ENCODE data around the gene ADGRD2. TPM values are rescaled to one million over a fixed set of nuclear protein-coding genes. Genes with fewer than 3 reads are reported as not detected.

ADGRD2 gene
- total and polyA plus RNA-seq, 2 of the 13 experiments (the other 11 are each of a cell fraction or from before 2014, with no cell fraction given) = not detected

- TF ChIP-seq EP300 (IDR thresholded peaks at IDR 0.05; ENCODE audit: low read depth in 2 of 2, low read length in 2 of 2) (peak; percentile 58 to 70; a peak in 1 of 4 replicates), EP300 (CRISPR knock-in tag; IDR thresholded peaks at IDR 0.05; ENCODE audit: borderline replicate concordance) (no peak), AGO2 (optimal IDR thresholded peaks at IDR 0.05; ENCODE audit: low read depth, low read length) (no peak), XBP1 (CRISPR knock-in tag; IDR thresholded peaks at IDR 0.05) (peak; percentile 87; the same call in 1 of the 2 replicates), GMEB1 (CRISPR knock-in tag; IDR thresholded peaks at IDR 0.05; ENCODE audit: borderline replicate concordance) (no peak), ZNF44 (CRISPR knock-in tag; IDR thresholded peaks at IDR 0.05) (no peak), HIVEP1 (CRISPR knock-in tag; IDR thresholded peaks at IDR 0.05) (no peak), CCAR2 (optimal IDR thresholded peaks at IDR 0.05; ENCODE audit: low read depth, low read length) (no peak), ZKSCAN5 (CRISPR knock-in tag; IDR thresholded peaks at IDR 0.05) (no peak), ZNF562 (CRISPR knock-in tag; IDR thresholded peaks at IDR 0.05; ENCODE audit: borderline replicate concordance) (no peak), ZNF292 (CRISPR knock-in tag; IDR thresholded peaks at IDR 0.05; ENCODE audit: borderline replicate concordance, low read depth) (no peak), HOXA5 (CRISPR knock-in tag; IDR thresholded peaks at IDR 0.05) (peak; percentile 54; the same call in 1 of the 2 replicates), RXRA (CRISPR knock-in tag; IDR thresholded peaks at IDR 0.05) (peak; percentile 95), ZNF713 (CRISPR knock-in tag; IDR thresholded peaks at IDR 0.05) (no peak), HOXA3 (CRISPR knock-in tag; IDR thresholded peaks at IDR 0.05) (peak; percentile 77), STAG1 (CRISPR knock-in tag; IDR thresholded peaks at IDR 0.05) (no peak), MATR3 (CRISPR knock-in tag; IDR thresholded peaks at IDR 0.05) (no peak), HDAC6 (IDR thresholded peaks at IDR 0.05; ENCODE audit: low read depth, low read length) (no peak), ZNF354B (CRISPR knock-in tag; IDR thresholded peaks at IDR 0.05) (no peak), ZNF225 (CRISPR knock-in tag; IDR thresholded peaks at IDR 0.05) (no peak; the same call in 1 of the 2 replicates), IRX3 (CRISPR knock-in tag; IDR thresholded peaks at IDR 0.05; ENCODE audit: borderline replicate concordance, low read depth) (no peak; the same call in 1 of the 2 replicates), GFI1 (CRISPR knock-in tag; IDR thresholded peaks at IDR 0.05; ENCODE audit: borderline replicate concordance) (no peak), ZNF24 (IDR thresholded peaks at IDR 0.05) (no peak), ZNF326 (CRISPR knock-in tag; IDR thresholded peaks at IDR 0.05; ENCODE audit: borderline replicate concordance) (no peak), SRY (CRISPR knock-in tag; IDR thresholded peaks at IDR 0.05) (no peak), REST (IDR thresholded peaks at IDR 0.05; ENCODE audit: borderline replicate concordance in 1 of 2, low read depth in 1 of 2, low read length in 2 of 2) (no peak)
These were observed 60.6 kb downstream of the ADGRD2 start (continued) for GRCh38 chr9:124510650-124511425.

All from HepG2 (cell line).